PC-3 (cell line): ENCODE measurements around the gene GNG14. TPM values are rescaled to one million over a fixed set of nuclear protein-coding genes. Genes with fewer than 3 reads are reported as not detected.

Source experiments
- ATAC-seq: fragments of 200-7000 bp; cut with Tn5 transposase; 2 replicates; pipeline ENCODE4 v1.9.1; 2020; ENCODE audit warnings: mild to moderate bottlenecking, moderate library complexity
- BruUV-seq: library from RNA; stranded (reverse); fragments of 400-500 nt; replicated peaks from 2 replicates; lab custom pipeline; 2021; lab: Mats Ljungman, UMichigan
- CTCF ChIA-PET: fragments of 300-600 bp; sonication (Branson Sonifier 250); formaldehyde crosslinking; loops from one replicate; lab custom pipeline; 2022; ENCODE audit warnings: antibody characterized with exemption; lab: Charles Lee
- POLR2A ChIA-PET: fragments of 300-600 bp; sonication (Branson Sonifier 250); formaldehyde crosslinking; loops from one replicate; lab custom pipeline; 2022; ENCODE audit warnings: antibody characterized with exemption; ENCODE audit not compliant: unreplicated experiment; lab: Charles Lee
- DNase-seq: peaks from one replicate; pipeline ENCODE4 v3.0.0-alpha.2; 2015
- H2AFZ ChIP-seq: fragments of 300-600 bp; sonication (generic); 2 replicates; pipeline ENCODE4 v1.6.0; 2016; ENCODE audit warnings: antibody characterized with exemption, low read length
- H3F3A ChIP-seq: fragments of 300-600 bp; sonication (generic); one replicate; pipeline ENCODE4 v1.6.0; 2017; ENCODE audit warnings: antibody characterized with exemption, low read length, control low read depth, mild to moderate bottlenecking; ENCODE audit not compliant: unreplicated experiment
- H3K27ac ChIP-seq: fragments of 300-600 bp; sonication (generic); 2 replicates; pipeline ENCODE4 v1.5.1; 2016; ENCODE audit warnings: mild to moderate bottlenecking, low read length
- H3K27me3 ChIP-seq: fragments of 300-600 bp; sonication (generic); 2 replicates; pipeline ENCODE4 v1.6.1; 2016; ENCODE audit warnings: low read length, mixed read lengths
- H3K36me3 ChIP-seq: fragments of 300-600 bp; sonication (generic); 2 replicates; pipeline ENCODE4 v1.6.1; 2016; ENCODE audit warnings: low read depth, mixed run types, low read length, mixed read lengths
- H3K4me1 ChIP-seq: fragments of 300-600 bp; sonication (generic); 2 replicates; pipeline ENCODE4 v1.5.1; 2016; ENCODE audit warnings: low read length; ENCODE audit not compliant: insufficient read depth
- H3K4me2 ChIP-seq: fragments of 300-600 bp; sonication (generic); 2 replicates; pipeline ENCODE4 v1.6.0; 2016; ENCODE audit warnings: low read length
- H3K4me3 ChIP-seq: fragments of 300-600 bp; sonication (generic); 2 replicates; pipeline ENCODE4 v1.5.1; 2016; ENCODE audit warnings: mild to moderate bottlenecking, low read length, mixed read lengths
- H3K79me2 ChIP-seq: fragments of 300-600 bp; sonication (generic); 2 replicates; pipeline ENCODE4 v1.6.1; 2017; ENCODE audit warnings: low read length, mixed read lengths
- H3K9ac ChIP-seq: fragments of 300-600 bp; sonication (generic); 2 replicates; pipeline ENCODE4 v1.6.0; 2016; ENCODE audit warnings: mild to moderate bottlenecking, low read length
- H3K9me2 ChIP-seq: fragments of 300-600 bp; sonication (generic); replicated peaks from 2 replicates; pipeline ENCODE4 v1.6.1; 2016; ENCODE audit warnings: mixed run types, low read length, mixed read lengths
- H3K9me3 ChIP-seq: fragments of 300-600 bp; sonication (generic); 2 replicates; pipeline ENCODE4 v1.6.1; 2016; ENCODE audit warnings: low read length, mixed read lengths
- H4K20me1 ChIP-seq: fragments of 300-600 bp; sonication (generic); 2 replicates; pipeline ENCODE4 v1.6.1; 2016; ENCODE audit warnings: low read length, mixed read lengths
- EZH2 ChIP-seq: fragments of 300-600 bp; sonication (generic); IDR thresholded peaks from one replicate; pipeline ENCODE4 v1.6.1; 2017; ENCODE audit warnings: antibody characterized with exemption, mild to moderate bottlenecking, low read length; ENCODE audit not compliant: unreplicated experiment
- EZH2phosphoT487 ChIP-seq: fragments of 300-600 bp; sonication (generic); IDR thresholded peaks from 2 replicates; pipeline ENCODE4 v1.6.1; 2018; ENCODE audit warnings: mild to moderate bottlenecking, antibody characterized with exemption, low read length, borderline replicate concordance
- intact Hi-C: fragments of 100-400 bp; cut with micrococcal nuclease; formaldehyde crosslinking; loops from 2 replicates; pipeline ENCODE4 v1.9.0; 2023
- total RNA-seq: library from RNA; depleted of rRNA; stranded (reverse); fragments of >200 nt; gene quantifications from 2 replicates; pipeline ENCODE4 v1.2.3, GENCODE V29; 2014
- TF ChIP-seq, protein P1 (sequence below): fragments of 300-600 bp; sonication (generic); conservative IDR thresholded peaks from 2 replicates; pipeline ENCODE4 v1.5.1; 2017; ENCODE audit warnings: antibody characterized with exemption, low read depth, mild to moderate bottlenecking, low read length

GNG14 gene
- total RNA-seq, 1 experiment from 2014 or later: not detected

DNA sequence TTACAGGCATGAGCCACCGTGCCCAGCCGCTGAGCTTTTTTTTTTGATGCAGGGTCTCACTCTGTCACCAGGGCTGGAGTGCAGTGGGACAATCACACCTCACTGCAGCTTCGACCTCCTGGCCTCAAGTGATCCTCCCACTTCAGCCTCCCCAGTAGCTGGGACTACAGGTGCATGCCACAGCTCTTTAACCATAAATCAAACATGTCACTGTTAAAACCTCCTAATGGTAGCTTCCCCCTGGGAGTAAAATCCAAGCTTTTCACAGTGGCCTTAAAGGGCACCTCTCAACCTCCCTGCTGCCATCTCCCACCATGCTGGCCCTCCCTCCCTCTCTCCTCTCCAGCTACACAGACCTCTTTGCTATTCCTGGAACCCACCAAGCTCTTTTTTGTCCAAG lies 2.0 kb upstream of the GNG14 start:
- no peaks in the 10 kb centered on the region for H3F3A ChIP-seq
- H4K20me1 ChIP-seq: no peaks in the 10 kb centered on the region
- H3K9ac ChIP-seq: no peak overlapping the region
- no peak for TF ChIP-seq EZH2phosphoT487
- TF ChIP-seq EZH2: no peak
- TF ChIP-seq, protein P1, sequence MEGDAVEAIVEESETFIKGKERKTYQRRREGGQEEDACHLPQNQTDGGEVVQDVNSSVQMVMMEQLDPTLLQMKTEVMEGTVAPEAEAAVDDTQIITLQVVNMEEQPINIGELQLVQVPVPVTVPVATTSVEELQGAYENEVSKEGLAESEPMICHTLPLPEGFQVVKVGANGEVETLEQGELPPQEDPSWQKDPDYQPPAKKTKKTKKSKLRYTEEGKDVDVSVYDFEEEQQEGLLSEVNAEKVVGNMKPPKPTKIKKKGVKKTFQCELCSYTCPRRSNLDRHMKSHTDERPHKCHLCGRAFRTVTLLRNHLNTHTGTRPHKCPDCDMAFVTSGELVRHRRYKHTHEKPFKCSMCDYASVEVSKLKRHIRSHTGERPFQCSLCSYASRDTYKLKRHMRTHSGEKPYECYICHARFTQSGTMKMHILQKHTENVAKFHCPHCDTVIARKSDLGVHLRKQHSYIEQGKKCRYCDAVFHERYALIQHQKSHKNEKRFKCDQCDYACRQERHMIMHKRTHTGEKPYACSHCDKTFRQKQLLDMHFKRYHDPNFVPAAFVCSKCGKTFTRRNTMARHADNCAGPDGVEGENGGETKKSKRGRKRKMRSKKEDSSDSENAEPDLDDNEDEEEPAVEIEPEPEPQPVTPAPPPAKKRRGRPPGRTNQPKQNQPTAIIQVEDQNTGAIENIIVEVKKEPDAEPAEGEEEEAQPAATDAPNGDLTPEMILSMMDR: no peak
- H3K4me1 ChIP-seq: no peaks in the 10 kb centered on the region
- H3K79me2 ChIP-seq: no peaks in the 10 kb centered on the region
- H3K9me3 ChIP-seq: no peaks in the 10 kb centered on the region
- no peaks in the 10 kb centered on the region for H3K9me2 ChIP-seq
- intact Hi-C loops: no loop called here
- no TSS peak for BruUV-seq
- DNase-seq: no peak
- ATAC-seq: no peak
- H3K27ac ChIP-seq: no peak overlapping the region
- POLR2A ChIA-PET: interaction anchor here (0.6 kb wide), 1 partner anchor 187 kb away, joined by 3 read pairs; no protein-coding TSS in a partner anchor
- no peak overlapping the region for H3K4me2 ChIP-seq
- H2AFZ ChIP-seq: no peak overlapping the region
- no peaks in the 10 kb centered on the region for H3K27me3 ChIP-seq
- no peaks in the 10 kb centered on the region for H3K36me3 ChIP-seq
- CTCF ChIA-PET: no interaction called here
- H3K4me3 ChIP-seq: no peak overlapping the region

DNA sequence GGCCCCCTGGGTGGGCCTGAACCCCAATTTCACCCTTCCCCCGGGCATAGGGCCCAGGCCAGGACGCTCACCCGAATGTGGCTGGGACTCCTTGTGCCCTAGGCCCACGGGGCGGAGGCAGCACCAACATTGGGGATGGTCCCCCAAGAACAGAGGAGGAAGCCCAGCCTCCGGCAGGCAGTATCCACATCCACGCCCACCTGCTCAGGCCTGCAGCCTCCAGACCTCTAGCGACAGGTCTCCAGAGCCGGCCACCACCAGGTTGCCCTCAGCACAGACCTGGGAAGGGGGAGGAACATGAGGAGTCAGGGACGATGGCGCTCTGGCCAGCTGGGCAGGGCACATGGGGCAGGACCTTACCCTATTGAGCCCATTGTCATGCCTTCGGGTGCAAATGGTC lies 1.2 kb downstream of the GNG14 start:
- intact Hi-C loops: no loop called here
- Histone ChIP-seq H3K4me1 (no peaks in the 10 kb centered on the region), H3K9ac (no peak overlapping the region), H3K9me3 (no peaks in the 10 kb centered on the region), H3K9me2 (no peaks in the 10 kb centered on the region), H2AFZ (no peak overlapping the region), H4K20me1 (no peaks in the 10 kb centered on the region), H3K27me3 (no peaks in the 10 kb centered on the region), H3K27ac (no peak overlapping the region), H3F3A (no peaks in the 10 kb centered on the region), H3K79me2 (no peaks in the 10 kb centered on the region), H3K4me2 (no peak overlapping the region), H3K36me3 (no peaks in the 10 kb centered on the region; the same call in none of the 2 replicates), H3K4me3 (no peak overlapping the region)
- POLR2A ChIA-PET: no interaction called here
- TF ChIP-seq EZH2phosphoT487: no peak
- TF ChIP-seq EZH2: no peak
- TF ChIP-seq, protein P1: no peak
- BruUV-seq: no TSS peak
- ATAC-seq (no peak), DNase-seq (no peak)
- CTCF ChIA-PET: no interaction called here

DNA sequence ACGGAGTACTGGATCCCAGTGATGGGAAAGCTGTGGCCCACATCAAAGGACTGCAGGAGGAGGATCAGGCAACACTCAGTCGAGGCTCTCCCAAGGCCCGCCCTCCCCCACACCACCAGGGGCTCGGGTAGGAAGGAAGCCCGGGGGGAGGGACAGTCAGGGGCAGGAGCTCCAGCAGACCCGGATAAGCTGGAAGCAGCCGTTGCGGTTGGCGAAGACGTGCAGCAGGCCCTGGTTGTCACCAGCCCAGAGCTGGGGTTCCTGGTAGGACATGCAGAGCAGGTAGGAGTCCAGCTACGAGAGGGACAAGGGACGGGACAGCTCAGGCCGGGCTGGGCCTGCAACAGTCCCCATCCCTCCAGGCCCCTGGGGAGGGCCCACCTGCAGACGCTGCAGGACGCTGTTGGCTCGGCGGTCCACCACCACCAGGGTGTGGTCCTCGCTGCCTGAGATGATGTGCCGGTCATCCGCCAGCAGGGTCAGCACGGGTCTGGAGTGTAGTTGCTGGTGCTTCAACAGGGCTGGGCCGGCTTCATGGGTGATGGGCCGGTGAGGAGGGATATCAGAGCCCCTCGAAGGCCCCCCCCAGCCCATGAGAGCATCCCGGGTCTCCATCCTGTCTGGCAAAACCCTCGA lies 1.9 kb downstream of the GNG14 start:
- no peak overlapping the region for H3K27ac ChIP-seq
- DNase-seq: no peak

More for the DNA sequence above, 1.9 kb downstream of the GNG14 start:
- H3K4me2 ChIP-seq: no peak overlapping the region
- H3F3A ChIP-seq: no peaks in the 10 kb centered on the region
- no TSS peak for BruUV-seq
- H3K9me3 ChIP-seq: no peaks in the 10 kb centered on the region
- H3K36me3 ChIP-seq: no peaks in the 10 kb centered on the region; the same call in none of the 2 replicates
- no peak for TF ChIP-seq EZH2
- TF ChIP-seq, protein P1: no peak
- no peak for TF ChIP-seq EZH2phosphoT487
- H3K9me2 ChIP-seq: no peaks in the 10 kb centered on the region
- no peak for ATAC-seq
- no peaks in the 10 kb centered on the region for H3K27me3 ChIP-seq
- intact Hi-C loops: no loop called here
- no peak overlapping the region for H2AFZ ChIP-seq
- peaks cover 3% of the 10 kb centered on the region; the same call in 1 of the 2 replicates for H3K79me2 ChIP-seq
- no peaks in the 10 kb centered on the region for H3K4me1 ChIP-seq
- H4K20me1 ChIP-seq: no peaks in the 10 kb centered on the region
- H3K9ac ChIP-seq: no peak overlapping the region
- POLR2A ChIA-PET: no interaction called here
- CTCF ChIA-PET: no interaction called here
- no peak overlapping the region for H3K4me3 ChIP-seq
